ENCODE measurements around the gene GPR119. TPM values are rescaled to one million over a fixed set of nuclear protein-coding genes. Genes with fewer than 3 reads are reported as not detected.
"Not testable (repeated sequence)": the region's sequence is repeated elsewhere in the genome, so short reads cannot be mapped to it uniquely, and the experiment has no call there.

Gene GPR119
- not detected in 2 replicates for total RNA-seq

DNA sequence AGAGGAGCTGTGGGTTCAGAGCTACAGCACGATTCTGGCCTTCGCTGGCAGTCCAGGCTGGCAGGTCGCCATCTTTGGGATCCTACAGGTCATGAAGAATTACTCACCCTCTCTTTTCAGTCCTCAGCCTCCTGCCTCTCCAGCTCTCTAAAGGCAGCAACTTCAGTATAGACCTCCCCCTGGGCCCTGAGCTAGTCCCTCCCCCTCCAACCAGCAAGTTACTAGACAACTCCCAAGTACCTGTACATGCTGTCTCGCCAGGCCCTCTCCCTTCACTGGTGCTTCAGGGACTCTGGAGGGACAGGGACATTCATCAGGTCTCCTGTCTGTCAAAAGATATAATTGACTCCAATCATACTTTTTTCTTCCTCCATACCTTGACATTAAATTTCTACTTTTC, at the start of gene GPR119:
Gene GPR119 (minus strand): TSS at position 155 of the 400 bp plus-strand sequence. CDS start 227 bp downstream, outside the sequence.
- H3K27me3 ChIP-seq (ENCODE audit: control insufficient read depth, insufficient read depth, low read length): no peaks in the 10 kb centered on the region
- no peaks in the 10 kb centered on the region for H3K36me3 ChIP-seq (ENCODE audit: control insufficient read depth, insufficient read depth, low read length)
- DNase-seq (ENCODE audit: low read depth): no peak
- TF ChIP-seq, protein P1, sequence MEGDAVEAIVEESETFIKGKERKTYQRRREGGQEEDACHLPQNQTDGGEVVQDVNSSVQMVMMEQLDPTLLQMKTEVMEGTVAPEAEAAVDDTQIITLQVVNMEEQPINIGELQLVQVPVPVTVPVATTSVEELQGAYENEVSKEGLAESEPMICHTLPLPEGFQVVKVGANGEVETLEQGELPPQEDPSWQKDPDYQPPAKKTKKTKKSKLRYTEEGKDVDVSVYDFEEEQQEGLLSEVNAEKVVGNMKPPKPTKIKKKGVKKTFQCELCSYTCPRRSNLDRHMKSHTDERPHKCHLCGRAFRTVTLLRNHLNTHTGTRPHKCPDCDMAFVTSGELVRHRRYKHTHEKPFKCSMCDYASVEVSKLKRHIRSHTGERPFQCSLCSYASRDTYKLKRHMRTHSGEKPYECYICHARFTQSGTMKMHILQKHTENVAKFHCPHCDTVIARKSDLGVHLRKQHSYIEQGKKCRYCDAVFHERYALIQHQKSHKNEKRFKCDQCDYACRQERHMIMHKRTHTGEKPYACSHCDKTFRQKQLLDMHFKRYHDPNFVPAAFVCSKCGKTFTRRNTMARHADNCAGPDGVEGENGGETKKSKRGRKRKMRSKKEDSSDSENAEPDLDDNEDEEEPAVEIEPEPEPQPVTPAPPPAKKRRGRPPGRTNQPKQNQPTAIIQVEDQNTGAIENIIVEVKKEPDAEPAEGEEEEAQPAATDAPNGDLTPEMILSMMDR (IDR thresholded peaks at IDR 0.05; ENCODE audit: insufficient read depth, low read length, poor library complexity, severe bottlenecking): no peak
- H3K4me3 ChIP-seq (ENCODE audit: low read depth, low read length): no peak within 1 kb of the TSS

DNA sequence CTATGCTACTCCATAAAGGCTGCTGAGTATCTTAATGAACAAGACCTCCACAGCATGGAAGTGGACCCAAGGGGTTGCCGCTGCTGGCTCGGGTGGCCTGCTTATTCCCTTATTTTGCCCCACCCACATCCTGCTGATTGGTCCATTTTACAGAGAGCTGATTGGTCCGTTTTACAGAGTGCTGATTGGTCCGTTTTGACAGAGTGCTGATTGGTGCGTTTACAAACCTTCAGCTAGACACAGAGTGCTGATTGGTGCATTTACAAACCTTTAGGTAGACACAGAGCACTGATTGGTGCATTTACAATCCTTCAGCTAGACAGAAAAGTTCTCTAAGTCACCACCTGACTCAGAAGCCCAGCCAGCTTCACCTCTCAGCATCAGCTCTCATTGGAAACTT, 43.8 kb upstream of the GPR119 start:
- DNase-seq (ENCODE audit: low read depth); H3K27me3 ChIP-seq (ENCODE audit: control insufficient read depth, insufficient read depth, low read length); H3K36me3 ChIP-seq (ENCODE audit: control insufficient read depth, insufficient read depth, low read length); H3K4me3 ChIP-seq (ENCODE audit: low read depth, low read length): not testable (repeated sequence)

DNA sequence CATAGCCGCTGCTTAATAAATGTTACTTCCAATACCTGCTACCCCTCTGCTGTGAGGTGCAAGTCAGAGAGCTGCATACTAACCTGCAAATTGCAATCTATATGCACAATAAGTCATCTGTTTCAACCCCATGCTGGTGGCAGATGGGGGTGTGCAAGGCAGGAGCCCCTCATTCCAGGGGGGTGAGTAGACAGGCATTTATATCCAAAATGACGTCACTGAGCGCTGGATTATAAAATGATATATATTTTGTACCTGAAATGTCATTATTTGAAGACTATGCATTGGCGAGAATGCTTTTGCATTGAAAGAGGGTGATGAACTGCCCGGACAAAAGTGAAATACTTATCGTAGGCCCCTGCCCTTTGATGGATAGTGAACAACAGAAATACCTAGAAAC, 41.1 kb upstream of the GPR119 start:
- DNase-seq (ENCODE audit: low read depth): no peak
- Histone ChIP-seq H3K27me3 (ENCODE audit: control insufficient read depth, insufficient read depth, low read length) (no peaks in the 10 kb centered on the region), H3K4me3 (ENCODE audit: low read depth, low read length) (no peak overlapping the region), H3K36me3 (ENCODE audit: control insufficient read depth, insufficient read depth, low read length) (no peaks in the 10 kb centered on the region)
- TF ChIP-seq, protein P1 (IDR thresholded peaks at IDR 0.05; ENCODE audit: insufficient read depth, low read length, poor library complexity, severe bottlenecking): no peak

DNA sequence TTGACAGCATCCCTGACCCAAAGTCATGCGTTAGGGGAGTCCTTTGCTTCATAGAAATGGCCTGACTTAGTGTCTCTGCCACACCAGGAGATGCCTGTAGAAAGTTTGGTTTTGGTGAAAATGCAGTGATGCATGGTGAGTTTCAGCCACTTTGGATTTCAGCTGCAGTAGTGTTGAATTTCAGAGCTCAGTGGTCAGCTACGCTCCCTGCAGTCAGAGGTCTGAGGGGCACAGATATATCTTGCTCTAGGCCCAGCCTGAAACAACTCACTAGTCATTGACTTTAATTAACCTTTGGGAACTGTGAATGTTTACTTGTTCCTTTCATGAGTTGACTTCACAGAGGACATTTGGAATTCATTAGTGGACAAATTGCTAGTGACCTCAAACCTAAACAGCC, 33.8 kb upstream of the GPR119 start:
- no peaks in the 10 kb centered on the region for H3K27me3 ChIP-seq (ENCODE audit: control insufficient read depth, insufficient read depth, low read length)

DNA sequence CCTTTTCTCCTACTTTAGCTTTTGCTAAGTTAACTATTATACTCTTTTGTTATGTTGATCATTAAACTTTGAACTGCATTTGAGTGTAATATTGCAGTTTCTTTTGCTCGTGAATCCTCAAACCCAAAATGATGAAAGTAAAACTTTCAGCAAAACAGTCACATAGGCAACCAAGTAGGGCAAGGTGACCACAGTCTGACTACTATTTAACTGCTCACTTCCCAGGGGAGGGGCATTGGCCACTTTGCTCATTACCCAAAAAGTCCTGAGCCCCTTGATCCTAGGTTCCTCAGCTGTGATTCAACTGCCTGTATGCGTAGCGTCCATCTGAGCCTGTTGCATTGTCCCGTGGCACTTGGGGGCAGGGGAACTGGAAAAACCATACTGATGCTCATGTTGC, 33.3 kb upstream of the GPR119 start:
- TF ChIP-seq, protein P1 (IDR thresholded peaks at IDR 0.05; ENCODE audit: insufficient read depth, low read length, poor library complexity, severe bottlenecking): no peak
- H3K4me3 ChIP-seq (ENCODE audit: low read depth, low read length): no peak overlapping the region
- H3K36me3 ChIP-seq (ENCODE audit: control insufficient read depth, insufficient read depth, low read length): no peaks in the 10 kb centered on the region
- no peak for DNase-seq (ENCODE audit: low read depth)
- no peaks in the 10 kb centered on the region for H3K27me3 ChIP-seq (ENCODE audit: control insufficient read depth, insufficient read depth, low read length)

More for the DNA sequence above, 33.8 kb upstream of the GPR119 start:
- TF ChIP-seq, protein P1 (IDR thresholded peaks at IDR 0.05; ENCODE audit: insufficient read depth, low read length, poor library complexity, severe bottlenecking): no peak
- DNase-seq (ENCODE audit: low read depth): no peak
- no peaks in the 10 kb centered on the region for H3K36me3 ChIP-seq (ENCODE audit: control insufficient read depth, insufficient read depth, low read length)
- H3K4me3 ChIP-seq (ENCODE audit: low read depth, low read length): no peak overlapping the region

DNA sequence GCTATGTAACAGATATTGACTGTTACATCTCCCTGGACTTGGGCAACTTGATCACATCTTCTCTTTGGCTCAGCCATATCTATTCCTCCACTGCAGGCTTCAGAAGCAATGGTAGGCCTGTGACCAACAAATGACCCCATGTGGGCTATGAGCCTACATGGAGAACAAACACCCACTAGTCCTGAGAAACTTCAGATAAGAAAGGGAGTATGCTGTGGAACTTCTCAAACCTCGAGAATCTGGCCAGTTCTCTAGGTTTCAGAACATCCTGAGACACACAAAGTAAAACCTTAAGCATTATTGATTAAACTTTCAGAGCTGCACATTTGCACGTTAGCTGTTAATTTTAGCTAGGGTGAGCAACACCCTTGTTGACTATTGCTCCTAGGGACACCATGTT, 32.6 kb upstream of the GPR119 start:
- TF ChIP-seq, protein P1 (IDR thresholded peaks at IDR 0.05; ENCODE audit: insufficient read depth, low read length, poor library complexity, severe bottlenecking): no peak
- no peak for DNase-seq (ENCODE audit: low read depth)
- no peaks in the 10 kb centered on the region for H3K36me3 ChIP-seq (ENCODE audit: control insufficient read depth, insufficient read depth, low read length)
- no peak overlapping the region for H3K4me3 ChIP-seq (ENCODE audit: low read depth, low read length)
- no peaks in the 10 kb centered on the region for H3K27me3 ChIP-seq (ENCODE audit: control insufficient read depth, insufficient read depth, low read length)
